DND-41 (cell line): ENCODE measurements around the gene PBLD.

Experiments used
- CTCF ChIP-seq: IDR thresholded peaks from 2 replicates; pipeline ENCODE4 v1.5.1; 2012; ENCODE audit warnings: borderline replicate concordance, low read length, moderate library complexity, mild to moderate bottlenecking; ENCODE audit not compliant: poor library complexity, severe bottlenecking; ENCODE audit errors: extremely low read depth
- EZH2 ChIP-seq: IDR thresholded peaks from 3 replicates; pipeline ENCODE4 v1.6.1; 2012; ENCODE audit warnings: borderline replicate concordance, low read depth, mild to moderate bottlenecking, moderate library complexity, low read length, inconsistent platforms; ENCODE audit not compliant: severe bottlenecking

DNA sequence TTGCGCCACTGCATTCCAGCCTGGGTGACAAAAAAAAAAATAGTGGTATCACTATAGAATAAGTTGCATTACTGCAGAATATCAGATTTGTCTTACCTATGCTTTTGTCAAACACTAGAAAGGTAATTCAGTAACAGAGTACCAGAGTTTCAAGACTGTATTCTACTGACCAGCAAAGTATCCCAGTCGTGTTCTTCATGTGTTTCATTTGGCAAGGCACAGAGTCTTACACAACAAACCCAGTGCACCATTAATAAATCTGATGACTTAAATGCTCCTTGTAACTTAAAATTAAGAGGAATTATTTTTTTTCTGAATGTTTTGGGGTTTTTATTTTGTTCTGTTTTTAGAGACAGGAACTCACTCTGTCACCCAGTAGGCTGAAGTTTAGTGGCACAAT lies 34.4 kb upstream of the PBLD start:
- TF ChIP-seq CTCF (no peak), EZH2 (no peak)
